Hindlimb muscle (tissue), 1 donor: ENCODE data around the gene DIDO1. TPM values are rescaled to one million over a fixed set of nuclear protein-coding genes. Genes with fewer than 3 reads are reported as not detected.
"Not testable (repeated sequence)": the region's sequence is repeated elsewhere in the genome, so short reads cannot be mapped to it uniquely, and the experiment has no call there.

Experiments
- DNase-seq: peaks from one replicate; pipeline ENCODE4 v3.0.0-alpha.2; 2013
- polyA plus RNA-seq: library from polyadenylated mRNA; unstranded; fragments of 120-200 nt; gene quantifications from one replicate; pipeline ENCODE4 v1.2.1, GENCODE V29; 2013; ENCODE audit not compliant: insufficient read length

DIDO1 gene
- polyA plus RNA-seq, 1 donor: 40.0 TPM

DNA sequence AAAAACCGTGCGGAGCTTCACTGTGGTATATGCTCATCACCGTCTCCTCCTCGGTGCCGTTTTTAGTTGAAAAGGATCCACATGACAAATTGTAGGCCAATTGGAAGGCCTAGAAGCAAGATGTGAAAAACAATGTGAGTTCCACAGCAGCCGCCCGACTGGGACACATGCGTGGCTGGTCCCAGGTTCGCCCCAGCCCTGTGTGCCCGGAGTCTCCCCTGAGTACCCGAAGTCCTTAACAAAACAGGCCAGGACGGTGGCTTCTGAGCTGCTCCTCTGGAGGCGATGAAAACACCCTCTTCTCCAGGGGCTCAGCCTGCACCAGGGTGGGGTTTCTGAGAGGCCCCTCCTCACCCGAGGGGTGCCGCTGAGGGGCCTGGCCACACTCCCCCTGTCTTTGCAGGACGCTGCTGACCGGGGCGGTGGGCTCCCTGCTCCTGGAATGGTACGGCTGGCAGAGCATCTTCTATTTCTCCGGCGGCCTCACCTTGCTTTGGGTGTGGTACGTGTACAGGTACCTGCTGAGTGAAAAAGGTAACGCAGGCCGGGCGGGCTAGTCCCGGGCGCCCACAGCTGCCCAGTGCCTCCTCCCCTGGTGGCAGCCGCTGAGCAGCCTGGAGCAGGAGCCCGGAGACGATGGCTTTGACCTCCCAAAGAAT is 36.0 kb upstream of the DIDO1 start:
- DNase-seq: no peak

GRCh38 chr20:62961799-62962198 is 35.5 kb upstream of the DIDO1 start:
- DNase-seq: no peak

DNA sequence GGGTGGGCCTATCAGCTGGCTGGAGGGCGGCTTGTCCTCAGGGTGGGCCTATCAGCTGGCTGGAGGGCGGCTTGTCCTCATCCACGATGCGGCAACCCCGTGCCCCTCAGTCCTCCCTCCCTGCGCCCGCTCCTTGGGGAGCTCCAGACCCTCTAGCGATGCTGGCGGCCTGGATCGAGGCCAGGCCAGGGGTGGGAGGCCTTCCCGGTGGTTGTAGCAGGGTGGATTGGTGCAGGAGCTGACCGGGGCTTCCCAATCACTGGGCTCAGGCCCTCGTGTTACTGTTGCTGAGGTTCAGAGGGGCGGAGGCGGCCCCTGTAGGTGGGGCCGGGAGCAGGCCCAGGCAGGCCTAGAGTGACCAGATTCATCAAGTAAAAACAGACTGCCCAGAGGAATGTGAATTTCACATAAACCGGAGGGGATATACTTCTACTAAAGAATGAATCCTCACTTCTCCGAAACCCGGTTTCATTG is 35.0 kb upstream of the DIDO1 start:
- DNase-seq: no peak

DNA sequence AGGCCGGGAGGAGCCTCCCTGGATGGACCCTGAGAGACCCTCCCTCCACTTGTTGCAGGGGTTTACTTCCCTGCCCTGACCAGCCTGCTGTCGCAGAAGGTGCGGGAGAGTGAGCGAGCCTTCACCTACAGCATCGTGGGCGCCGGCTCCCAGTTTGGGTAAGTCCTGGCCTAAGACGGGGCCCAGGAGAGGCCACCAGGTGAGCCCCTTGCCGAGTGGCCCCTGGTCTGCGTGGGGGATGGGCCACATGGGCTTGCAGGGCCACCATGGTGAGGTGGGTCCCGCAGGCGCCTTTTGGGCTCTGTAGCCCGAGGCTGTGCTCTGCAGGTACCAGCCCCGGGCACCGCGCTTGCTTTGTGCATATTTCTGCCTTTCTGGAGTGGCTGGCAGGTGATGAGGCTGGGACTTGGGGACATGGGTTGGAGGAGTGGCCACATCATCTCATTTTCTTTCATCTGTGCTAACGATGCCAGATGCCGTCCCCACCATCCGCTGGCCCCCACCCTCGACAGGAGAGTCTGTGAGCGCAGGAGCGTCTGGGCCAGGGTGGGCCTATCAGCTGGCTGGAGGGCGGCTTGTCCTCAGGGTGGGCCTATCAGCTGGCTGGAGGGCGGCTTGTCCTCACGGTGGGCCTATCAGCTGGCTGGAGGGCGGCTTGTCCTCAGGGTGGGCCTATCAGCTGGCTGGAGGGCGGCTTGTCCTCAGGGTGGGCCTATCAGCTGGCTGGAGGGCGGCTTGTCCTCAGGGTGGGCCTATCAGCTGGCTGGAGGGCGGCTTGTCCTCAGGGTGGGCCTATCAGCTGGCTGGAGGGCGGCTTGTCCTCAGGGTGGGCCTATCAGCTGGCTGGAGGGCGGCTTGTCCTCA is 34.4 kb upstream of the DIDO1 start:
- DNase-seq: not testable (repeated sequence)

DNA sequence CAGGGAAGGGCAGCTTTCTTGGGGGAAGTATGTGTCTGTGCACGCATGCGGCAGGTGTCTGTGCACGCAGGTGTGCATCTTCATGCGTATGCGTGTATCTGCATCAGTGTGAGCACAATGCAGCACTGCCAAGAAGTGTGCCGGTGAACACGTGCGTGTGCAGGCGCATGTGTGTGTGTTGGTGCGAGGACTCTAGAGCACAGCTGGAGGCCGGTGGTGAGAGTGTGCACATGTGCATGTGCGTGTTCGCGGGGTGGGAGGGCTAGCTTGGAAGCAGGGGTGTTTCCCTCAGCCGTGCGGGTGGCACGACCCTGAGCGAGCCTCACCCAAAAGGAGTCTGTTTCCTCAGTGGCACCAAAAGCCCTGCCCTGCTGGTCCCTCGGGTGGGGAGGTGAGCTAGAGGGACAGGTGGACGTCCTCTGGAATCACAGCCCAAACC is 33.7 kb upstream of the DIDO1 start:
- no peak for DNase-seq

DNA sequence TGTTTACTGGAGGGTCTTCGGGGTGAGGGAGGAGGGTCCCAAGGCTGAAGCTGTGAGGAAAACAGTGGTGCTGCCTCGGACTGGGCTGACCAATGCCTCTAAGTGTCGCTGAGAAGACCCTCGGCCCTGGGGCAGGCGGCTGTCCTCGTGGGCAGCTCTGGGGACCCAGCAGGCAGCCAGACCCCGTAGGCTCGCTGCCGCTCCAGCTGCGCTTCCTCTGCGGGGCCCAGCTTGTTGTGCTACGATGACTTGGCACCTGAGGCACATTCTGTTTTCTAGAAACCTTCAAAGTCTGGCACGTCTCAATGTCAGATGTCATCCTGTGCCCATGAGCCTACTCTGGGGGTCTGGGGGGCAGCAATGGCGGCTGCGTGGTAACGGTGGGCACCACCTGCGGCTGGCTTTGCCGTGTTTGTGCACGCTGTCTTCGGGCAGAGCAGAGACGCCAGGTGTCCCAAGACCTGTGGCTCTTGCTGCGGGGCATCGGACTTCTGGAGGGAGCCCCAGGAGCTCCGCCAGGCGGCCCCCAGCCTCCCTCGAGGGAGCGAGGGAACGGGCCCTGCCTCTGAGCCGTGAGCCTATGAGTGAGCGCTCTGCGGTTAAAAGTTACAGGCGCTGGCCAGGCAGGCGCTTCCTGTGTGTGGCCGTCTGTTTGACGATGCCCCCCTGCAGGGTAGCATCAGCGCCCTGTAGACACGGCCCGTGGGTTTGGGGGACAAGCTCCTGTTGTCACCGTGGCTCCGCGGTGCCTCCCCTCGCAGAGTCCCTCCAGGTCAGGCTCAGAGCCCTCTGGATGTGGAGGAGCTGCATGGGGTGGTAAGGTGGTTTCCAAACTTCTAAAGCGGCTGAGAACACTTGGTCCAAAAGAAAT is 33.0 kb upstream of the DIDO1 start:
- DNase-seq: no peak

- DNase-seq: no peak
These were observed 32.2 kb upstream of the DIDO1 start for GRCh38 chr20:62958388-62959100.

GRCh38 chr20:62957136-62958117 is 31.1 kb upstream of the DIDO1 start:
- no peak for DNase-seq

DNA sequence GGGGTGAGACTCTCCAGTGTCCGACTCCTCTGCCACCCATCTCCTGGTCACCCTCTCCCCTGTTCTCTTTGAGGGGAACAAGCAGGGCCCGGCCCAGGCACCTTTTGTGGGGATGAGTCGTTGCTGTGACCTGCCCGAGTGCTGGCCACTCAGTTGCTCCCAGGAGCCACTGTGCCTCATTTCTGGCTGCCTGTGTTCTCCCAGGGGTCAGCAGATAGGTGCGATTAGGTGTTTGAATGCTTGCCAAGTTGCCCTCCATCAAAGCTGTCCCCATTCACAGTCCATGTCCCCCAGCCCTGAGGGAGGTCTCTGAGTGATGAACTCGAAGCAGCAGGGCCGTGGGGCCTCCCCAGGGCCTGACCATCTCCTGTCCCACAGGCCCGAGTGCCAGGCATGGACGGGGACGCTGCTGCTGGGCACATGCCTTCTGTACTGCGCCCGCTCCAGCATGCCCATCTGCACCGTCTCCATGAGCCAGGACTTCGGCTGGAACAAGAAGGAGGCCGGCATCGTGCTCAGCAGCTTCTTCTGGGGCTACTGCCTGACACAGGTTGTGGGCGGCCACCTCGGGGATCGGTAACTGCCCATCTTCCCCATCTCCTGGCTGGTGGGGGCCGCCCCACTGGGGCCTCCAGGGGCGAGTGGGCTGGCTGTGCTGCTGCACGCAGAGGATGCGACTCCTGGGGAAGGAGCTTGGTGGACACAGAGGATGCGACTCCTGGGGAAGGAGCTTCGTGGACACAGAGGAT is 30.3 kb upstream of the DIDO1 start:
- DNase-seq: no peak

DNA sequence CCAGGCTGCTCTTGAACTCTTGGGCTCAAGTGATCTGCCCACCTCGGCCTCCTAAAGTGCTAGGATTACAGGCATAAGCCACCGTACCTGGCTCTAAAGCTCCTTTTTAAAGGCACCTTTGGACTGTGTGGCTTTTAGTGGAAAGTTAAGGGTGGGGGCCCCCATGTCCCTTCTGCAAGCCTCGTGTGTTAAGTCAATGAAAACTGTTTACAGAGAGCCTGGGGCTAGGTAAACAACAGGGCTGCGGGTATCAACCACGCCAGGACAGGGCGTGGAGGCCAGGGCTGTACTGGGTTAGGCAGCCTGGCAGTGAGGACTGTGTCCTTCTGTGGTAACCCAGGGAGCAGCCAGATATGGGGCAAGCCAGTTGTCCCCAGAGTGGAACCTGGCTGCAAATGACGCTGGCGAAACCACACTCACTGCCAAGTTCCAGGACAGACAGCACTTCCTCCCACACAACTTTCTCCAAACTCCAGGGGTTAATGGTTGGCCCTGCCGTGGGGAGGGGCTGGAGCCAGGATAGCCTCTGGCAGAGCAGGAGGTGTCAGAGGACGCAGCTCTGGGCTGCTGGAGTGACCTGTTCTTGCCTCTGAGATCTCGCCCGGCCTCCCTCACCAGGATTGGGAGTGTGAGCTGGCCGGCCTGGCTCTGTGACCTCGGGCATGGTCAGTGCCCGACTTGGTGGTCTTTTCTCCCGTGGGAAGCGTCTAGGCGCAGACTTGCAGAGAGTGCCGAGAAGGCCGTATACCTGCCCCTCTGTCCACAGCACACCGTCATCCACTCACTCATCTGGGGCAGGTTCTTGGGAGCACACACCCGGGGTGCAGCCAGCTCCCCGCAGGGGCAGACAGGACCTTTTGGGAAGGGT is 29.4 kb upstream of the DIDO1 start:
- no peak for DNase-seq

DNA sequence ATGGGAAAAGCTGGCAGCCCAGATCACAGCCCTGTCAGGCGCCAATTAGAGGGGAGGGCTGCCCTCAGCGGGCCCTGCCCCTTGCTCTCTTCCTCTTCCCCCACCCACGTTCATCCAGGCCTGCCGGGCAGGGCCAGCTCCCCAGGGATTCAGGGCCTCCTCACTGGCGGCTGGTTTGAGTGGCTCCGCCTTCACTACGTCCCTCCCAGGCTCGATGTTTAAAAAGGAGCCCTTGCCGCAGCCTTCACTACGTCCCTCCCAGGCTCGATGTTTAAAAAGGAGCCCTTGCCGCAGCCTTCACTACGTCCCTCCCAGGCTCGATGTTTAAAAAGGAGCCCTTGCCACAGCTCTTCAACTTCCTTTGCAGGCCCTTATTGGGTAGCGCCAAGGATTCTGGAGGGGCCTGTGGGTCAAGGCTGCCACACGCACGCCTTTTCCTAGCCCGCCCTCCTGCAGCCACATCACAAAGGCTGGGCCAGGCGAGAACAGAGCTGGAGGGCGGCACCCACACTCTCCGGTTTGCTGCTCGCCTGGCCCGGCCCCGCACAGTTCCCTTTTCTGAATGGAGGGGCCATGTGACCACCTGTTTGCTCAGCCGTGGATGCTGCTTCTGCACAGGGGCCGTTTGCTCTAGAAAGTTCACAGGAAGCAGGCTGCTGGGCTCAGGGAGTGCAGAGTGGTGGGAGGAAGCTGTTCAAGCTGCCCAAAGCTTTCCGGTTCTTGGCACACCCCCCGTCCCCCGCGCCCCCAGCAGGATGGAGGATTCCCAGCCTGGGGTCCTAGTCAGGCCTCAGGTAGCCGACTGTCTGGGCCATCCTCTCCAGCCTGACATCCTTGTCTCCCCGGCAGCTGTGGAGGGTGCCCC is 27.8 kb upstream of the DIDO1 start:
- DNase-seq: peak; percentile 71

DNA sequence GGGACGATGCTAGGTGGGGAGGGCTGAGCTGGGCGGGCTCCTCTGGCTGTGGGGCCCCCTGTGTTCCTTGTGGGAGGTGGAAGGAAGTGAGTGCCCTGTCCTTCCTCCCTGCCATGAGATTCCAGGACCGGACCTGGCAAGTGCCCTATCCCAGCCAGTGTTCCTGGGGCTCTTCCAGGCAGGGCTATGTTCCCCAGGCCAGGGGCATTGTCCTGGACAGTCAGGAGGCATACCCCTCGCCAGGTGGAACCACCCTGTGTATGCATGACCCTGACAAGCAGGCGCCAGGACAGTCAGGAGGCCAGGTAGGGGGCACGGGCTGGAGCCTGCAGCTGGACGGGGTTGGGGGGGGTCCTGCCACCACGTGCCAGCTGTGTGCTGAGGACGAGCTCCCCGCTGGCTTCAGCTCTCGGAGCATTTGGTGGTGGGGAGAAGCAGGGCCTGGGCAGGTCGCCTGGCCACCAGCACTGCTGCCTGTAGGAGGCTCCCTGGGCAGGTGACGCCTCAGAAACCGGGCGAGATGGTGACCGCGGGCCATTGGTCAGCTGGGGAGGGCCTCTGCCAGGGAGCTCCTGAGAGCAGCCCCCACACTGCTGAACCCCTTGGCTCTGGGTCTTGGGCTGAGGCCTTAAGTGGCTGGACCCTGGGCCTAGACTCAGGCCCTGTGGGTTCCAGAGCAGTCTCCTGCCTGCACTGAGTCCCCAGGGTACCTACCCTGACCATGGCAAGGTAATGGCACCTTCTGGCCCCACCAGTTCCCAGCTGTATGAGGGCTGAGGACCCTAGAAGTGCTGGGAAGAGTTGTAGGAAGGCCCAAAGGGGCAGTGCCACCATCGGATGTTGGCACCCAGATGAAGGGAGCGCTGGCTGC is 26.9 kb upstream of the DIDO1 start:
- DNase-seq: no peak

- no peak for DNase-seq
These were observed 26.2 kb upstream of the DIDO1 start, which contains the start of gene SLC17A9 for GRCh38 chr20:62952373-62952967. Gene SLC17A9, plus strand, starts transcription at chr20:62952709. Its CDS starts 122 bp downstream, at chr20:62952831.

GRCh38 chr20:62951896-62952372 is 25.6 kb upstream of the DIDO1 start:
- DNase-seq: no peak

GRCh38 chr20:62951143-62951895 is 25.0 kb upstream of the DIDO1 start:
- no peak for DNase-seq

- DNase-seq: no peak
These were observed 24.4 kb upstream of the DIDO1 start for GRCh38 chr20:62950741-62951140.
